ENCODE data around the gene PRKN.

Gene PRKN

GRCh38 chr6:161410736-161411135 lies 1316.8 kb downstream of the PRKN start:
- Histone ChIP-seq H3K4me1 (ENCODE audit: insufficient read depth, low read length) (peaks cover 3% of the 10 kb centered on the region; the same call in 1 of the 2 replicates), H3K9me3 (ENCODE audit: insufficient read depth, low read depth, low read length) (no peaks in the 10 kb centered on the region), H3K36me3 (ENCODE audit: insufficient read depth, low read depth, low read length) (no peaks in the 10 kb centered on the region), H3K27me3 (ENCODE audit: insufficient read depth, low read length) (no peaks in the 10 kb centered on the region), H3K4me3 (ENCODE audit: low read length) (no peak overlapping the region), H3K27ac (ENCODE audit: low read length) (no peak overlapping the region), H3K9ac (ENCODE audit: low read depth, low read length) (no peak overlapping the region)

- Histone ChIP-seq H3K4me1 (ENCODE audit: insufficient read depth, low read length) (peaks cover 2% of the 10 kb centered on the region; the same call in 1 of the 2 replicates), H3K36me3 (ENCODE audit: insufficient read depth, low read depth, low read length) (no peaks in the 10 kb centered on the region), H3K9me3 (ENCODE audit: insufficient read depth, low read depth, low read length) (no peaks in the 10 kb centered on the region), H3K9ac (ENCODE audit: low read depth, low read length) (no peak overlapping the region), H3K27me3 (ENCODE audit: insufficient read depth, low read length) (no peaks in the 10 kb centered on the region), H3K4me3 (ENCODE audit: low read length) (no peak overlapping the region), H3K27ac (ENCODE audit: low read length) (no peak overlapping the region)
Measured at GRCh38 chr6:161410076-161410475, 1317.5 kb downstream of the PRKN start.

- no peaks in the 10 kb centered on the region for H3K36me3 ChIP-seq (ENCODE audit: insufficient read depth, low read depth, low read length)
- H3K27me3 ChIP-seq (ENCODE audit: insufficient read depth, low read length): no peaks in the 10 kb centered on the region
- H3K27ac ChIP-seq (ENCODE audit: low read length): no peak overlapping the region
- H3K9me3 ChIP-seq (ENCODE audit: insufficient read depth, low read depth, low read length): no peaks in the 10 kb centered on the region
- H3K9ac ChIP-seq (ENCODE audit: low read depth, low read length): no peak overlapping the region
- H3K4me1 ChIP-seq (ENCODE audit: insufficient read depth, low read length): no peaks in the 10 kb centered on the region; the same call in 1 of the 2 replicates
- H3K4me3 ChIP-seq (ENCODE audit: low read length): no peak overlapping the region
Measured at GRCh38 chr6:161409353-161409752, 1318.2 kb downstream of the PRKN start.

- no peaks in the 10 kb centered on the region for H3K36me3 ChIP-seq (ENCODE audit: insufficient read depth, low read depth, low read length)
- no peak overlapping the region for H3K27ac ChIP-seq (ENCODE audit: low read length)
- no peak overlapping the region for H3K4me3 ChIP-seq (ENCODE audit: low read length)
- H3K9me3 ChIP-seq (ENCODE audit: insufficient read depth, low read depth, low read length): no peaks in the 10 kb centered on the region
- H3K4me1 ChIP-seq (ENCODE audit: insufficient read depth, low read length): no peaks in the 10 kb centered on the region; the same call in 1 of the 2 replicates
- no peaks in the 10 kb centered on the region for H3K27me3 ChIP-seq (ENCODE audit: insufficient read depth, low read length)
- H3K9ac ChIP-seq (ENCODE audit: low read depth, low read length): no peak overlapping the region
Measured at GRCh38 chr6:161408041-161408440, 1319.5 kb downstream of the PRKN start.

- H3K27me3 ChIP-seq (ENCODE audit: insufficient read depth, low read length): no peaks in the 10 kb centered on the region
- no peaks in the 10 kb centered on the region for H3K9me3 ChIP-seq (ENCODE audit: insufficient read depth, low read depth, low read length)
- no peak overlapping the region for H3K4me3 ChIP-seq (ENCODE audit: low read length)
- no peak overlapping the region for H3K9ac ChIP-seq (ENCODE audit: low read depth, low read length)
- no peak overlapping the region for H3K27ac ChIP-seq (ENCODE audit: low read length)
- no peaks in the 10 kb centered on the region for H3K36me3 ChIP-seq (ENCODE audit: insufficient read depth, low read depth, low read length)
- no peaks in the 10 kb centered on the region; the same call in 1 of the 2 replicates for H3K4me1 ChIP-seq (ENCODE audit: insufficient read depth, low read length)
Measured at GRCh38 chr6:161407581-161407980, 1320.0 kb downstream of the PRKN start.

GRCh38 chr6:161407115-161407514 lies 1320.5 kb downstream of the PRKN start:
- H3K27me3 ChIP-seq (ENCODE audit: insufficient read depth, low read length): no peaks in the 10 kb centered on the region
- no peak overlapping the region for H3K4me3 ChIP-seq (ENCODE audit: low read length)
- no peak overlapping the region for H3K9ac ChIP-seq (ENCODE audit: low read depth, low read length)
- H3K9me3 ChIP-seq (ENCODE audit: insufficient read depth, low read depth, low read length): no peaks in the 10 kb centered on the region
- no peaks in the 10 kb centered on the region; the same call in 1 of the 2 replicates for H3K4me1 ChIP-seq (ENCODE audit: insufficient read depth, low read length)
- no peak overlapping the region for H3K27ac ChIP-seq (ENCODE audit: low read length)
- no peaks in the 10 kb centered on the region for H3K36me3 ChIP-seq (ENCODE audit: insufficient read depth, low read depth, low read length)

- Histone ChIP-seq H3K27ac (ENCODE audit: low read length) (no peak overlapping the region), H3K9me3 (ENCODE audit: insufficient read depth, low read depth, low read length) (no peaks in the 10 kb centered on the region), H3K27me3 (ENCODE audit: insufficient read depth, low read length) (no peaks in the 10 kb centered on the region), H3K9ac (ENCODE audit: low read depth, low read length) (no peak overlapping the region), H3K4me1 (ENCODE audit: insufficient read depth, low read length) (no peaks in the 10 kb centered on the region; the same call in 1 of the 2 replicates), H3K4me3 (ENCODE audit: low read length) (no peak overlapping the region), H3K36me3 (ENCODE audit: insufficient read depth, low read depth, low read length) (no peaks in the 10 kb centered on the region)
Measured at GRCh38 chr6:161406646-161407045, 1320.9 kb downstream of the PRKN start.

GRCh38 chr6:161405418-161405817 lies 1322.1 kb downstream of the PRKN start:
- Histone ChIP-seq H3K4me3 (ENCODE audit: low read length) (no peak overlapping the region), H3K9me3 (ENCODE audit: insufficient read depth, low read depth, low read length) (no peaks in the 10 kb centered on the region), H3K9ac (ENCODE audit: low read depth, low read length) (no peak overlapping the region), H3K27me3 (ENCODE audit: insufficient read depth, low read length) (no peaks in the 10 kb centered on the region), H3K27ac (ENCODE audit: low read length) (no peak overlapping the region), H3K4me1 (ENCODE audit: insufficient read depth, low read length) (no peaks in the 10 kb centered on the region; the same call in 1 of the 2 replicates), H3K36me3 (ENCODE audit: insufficient read depth, low read depth, low read length) (no peaks in the 10 kb centered on the region)

GRCh38 chr6:161403717-161404116 lies 1323.8 kb downstream of the PRKN start:
- no peaks in the 10 kb centered on the region for H3K36me3 ChIP-seq (ENCODE audit: insufficient read depth, low read depth, low read length)
- no peaks in the 10 kb centered on the region for H3K27me3 ChIP-seq (ENCODE audit: insufficient read depth, low read length)
- no peak overlapping the region for H3K27ac ChIP-seq (ENCODE audit: low read length)
- H3K4me1 ChIP-seq (ENCODE audit: insufficient read depth, low read length): no peaks in the 10 kb centered on the region; the same call in 1 of the 2 replicates
- H3K4me3 ChIP-seq (ENCODE audit: low read length): no peak overlapping the region
- H3K9me3 ChIP-seq (ENCODE audit: insufficient read depth, low read depth, low read length): no peaks in the 10 kb centered on the region
- no peak overlapping the region for H3K9ac ChIP-seq (ENCODE audit: low read depth, low read length)

GRCh38 chr6:161401587-161402309 lies 1325.8 kb downstream of the PRKN start:
- H3K9me3 ChIP-seq (ENCODE audit: insufficient read depth, low read depth, low read length): peaks cover 3% of the 10 kb centered on the region; the same call in 1 of the 2 replicates
- no peak overlapping the region for H3K4me3 ChIP-seq (ENCODE audit: low read length)
- no peak overlapping the region for H3K9ac ChIP-seq (ENCODE audit: low read depth, low read length)
- no peaks in the 10 kb centered on the region for H3K36me3 ChIP-seq (ENCODE audit: insufficient read depth, low read depth, low read length)
- H3K27me3 ChIP-seq (ENCODE audit: insufficient read depth, low read length): no peaks in the 10 kb centered on the region
- H3K27ac ChIP-seq (ENCODE audit: low read length): no peak overlapping the region
- H3K4me1 ChIP-seq (ENCODE audit: insufficient read depth, low read length): no peaks in the 10 kb centered on the region; the same call in 1 of the 2 replicates

GRCh38 chr6:161400671-161401070 lies 1326.9 kb downstream of the PRKN start:
- Histone ChIP-seq H3K4me3 (ENCODE audit: low read length) (no peak overlapping the region), H3K27ac (ENCODE audit: low read length) (no peak overlapping the region), H3K9ac (ENCODE audit: low read depth, low read length) (no peak overlapping the region), H3K4me1 (ENCODE audit: insufficient read depth, low read length) (no peaks in the 10 kb centered on the region), H3K9me3 (ENCODE audit: insufficient read depth, low read depth, low read length) (peaks cover 3% of the 10 kb centered on the region; the same call in 1 of the 2 replicates), H3K36me3 (ENCODE audit: insufficient read depth, low read depth, low read length) (no peaks in the 10 kb centered on the region), H3K27me3 (ENCODE audit: insufficient read depth, low read length) (no peaks in the 10 kb centered on the region)

GRCh38 chr6:161396539-161396938 lies 1331.0 kb downstream of the PRKN start:
- Histone ChIP-seq H3K9ac (ENCODE audit: low read depth, low read length) (no peak overlapping the region), H3K36me3 (ENCODE audit: insufficient read depth, low read depth, low read length) (no peaks in the 10 kb centered on the region), H3K4me1 (ENCODE audit: insufficient read depth, low read length) (no peaks in the 10 kb centered on the region), H3K27ac (ENCODE audit: low read length) (no peak overlapping the region), H3K27me3 (ENCODE audit: insufficient read depth, low read length) (no peaks in the 10 kb centered on the region), H3K9me3 (ENCODE audit: insufficient read depth, low read depth, low read length) (peaks cover 3% of the 10 kb centered on the region; the same call in 1 of the 2 replicates), H3K4me3 (ENCODE audit: low read length) (no peak overlapping the region)

Data from iPS-20b (cell line).